B cell (primary cell): ENCODE measurements around the gene DDRGK1.
"Not testable (repeated sequence)": the region's sequence is repeated elsewhere in the genome, so short reads cannot be mapped to it uniquely, and the experiment has no call there.

Experiments
- CTCF ChIP-seq: fragments of 200-600 bp; IDR thresholded peaks from one replicate; pipeline ENCODE4 v1.8.0; 2022; ENCODE audit warnings: antibody characterized with exemption, mild to moderate bottlenecking
- EZH2 ChIP-seq: IDR thresholded peaks from 2 replicates; pipeline ENCODE4 v1.6.1; 2012; ENCODE audit warnings: borderline replicate concordance, low read depth, mild to moderate bottlenecking, moderate library complexity, low read length; ENCODE audit not compliant: insufficient read depth, poor library complexity, severe bottlenecking

- TF ChIP-seq CTCF, EZH2: not testable (repeated sequence)
Observed at GRCh38 chr20:3182429-3182828, 22.1 kb downstream of the DDRGK1 start.
